ENCODE data around the gene GPR15LG.

GRCh38 chr10:84138478-84139125 is 35.0 kb upstream of the GPR15LG start:
- TF ChIP-seq ZNF274 (IDR thresholded peaks at IDR 0.05; ENCODE audit: low read depth, low read length) (no peak), EZH2 (IDR thresholded peaks at IDR 0.05) (no peak), YY1 (IDR thresholded peaks at IDR 0.05; ENCODE audit: extremely low read depth, insufficient replicate concordance, low read depth, low read length) (no peak), CTCF (IDR thresholded peaks at IDR 0.05 in 2 of 3, conservative IDR thresholded peaks at IDR 0.05 in 1 of 3; ENCODE audit: borderline replicate concordance in 1 of 3, insufficient read depth in 1 of 3, low read depth in 2 of 3, low read length in 2 of 3) (no peak), JUND (IDR thresholded peaks at IDR 0.05) (no peak), ZBTB33 (IDR thresholded peaks at IDR 0.05; ENCODE audit: extremely low read depth, insufficient replicate concordance, low read length) (no peak)
